SK-N-SH (cell line): ENCODE results near the gene STK11IP.

Experiments used
- EP300 ChIP-seq, 2 experiments: IDR thresholded peaks; 2 replicates each; pipeline versions ENCODE4 v1.4.0 to v1.6.1; 2012; ENCODE audit warnings: borderline replicate concordance in 1 of 2, low read depth in 1 of 2, low read length in 1 of 2
- GABPA ChIP-seq: IDR thresholded peaks from 2 replicates; pipeline ENCODE4 v1.4.0; 2012; ENCODE audit warnings: low read depth, mild to moderate bottlenecking
- JUND ChIP-seq: IDR thresholded peaks from 2 replicates; pipeline ENCODE4 v1.4.0; 2012
- MXI1 ChIP-seq: IDR thresholded peaks from 2 replicates; pipeline ENCODE4 v1.6.1; 2012; ENCODE audit warnings: mild to moderate bottlenecking, low read depth, low read length, improper control_type of control experiment
- NFIC ChIP-seq: IDR thresholded peaks from 2 replicates; pipeline ENCODE4 v1.4.0; 2012; ENCODE audit warnings: borderline replicate concordance
- POLR2AphosphoS5 ChIP-seq: IDR thresholded peaks from 2 replicates; pipeline ENCODE4 v1.6.1; 2012; ENCODE audit warnings: low read depth, low read length
- TF ChIP-seq, protein P1 (sequence below): fragments of 200-600 bp; sonication (generic); IDR thresholded peaks from 2 replicates; pipeline ENCODE4 v1.6.1; 2017; ENCODE audit warnings: antibody characterized with exemption, mild to moderate bottlenecking, moderate library complexity
- TF ChIP-seq, protein P2 (sequence below): IDR thresholded peaks from 2 replicates; pipeline ENCODE4 v1.4.0; 2012; ENCODE audit warnings: low read depth
- TF ChIP-seq, protein P3 (sequence below): IDR thresholded peaks from 2 replicates; pipeline ENCODE4; 2012
- TF ChIP-seq, protein P4 (sequence below): IDR thresholded peaks from 2 replicates; pipeline ENCODE4 v1.4.0; 2012; ENCODE audit warnings: low read depth, borderline replicate concordance
- TF ChIP-seq, protein P5 (sequence below): fragments of 150-350 bp; IDR thresholded peaks from 2 replicates; pipeline ENCODE4 v1.6.1; 2017; ENCODE audit warnings: antibody characterized with exemption, low read length, low read depth, borderline replicate concordance

DNA sequence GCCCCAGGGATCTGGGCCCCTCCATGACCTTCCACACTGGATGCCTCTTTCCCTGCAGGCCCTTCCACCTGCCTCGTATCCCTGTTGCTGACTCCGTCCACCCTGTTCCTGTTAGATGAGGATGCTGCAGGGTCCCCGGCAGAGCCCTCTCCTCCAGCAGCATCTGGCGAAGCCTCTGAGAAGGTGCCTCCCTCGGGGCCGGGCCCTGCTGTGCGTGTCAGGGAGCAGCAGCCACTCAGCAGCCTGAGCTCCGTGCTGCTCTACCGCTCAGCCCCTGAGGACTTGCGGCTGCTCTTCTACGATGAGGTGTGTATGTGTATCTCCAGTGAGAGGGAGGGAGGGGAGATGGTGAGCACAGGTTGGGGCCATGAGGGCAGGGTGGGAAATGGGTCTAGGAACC lies 17.4 kb downstream of the STK11IP start:
- TF ChIP-seq, protein P1, sequence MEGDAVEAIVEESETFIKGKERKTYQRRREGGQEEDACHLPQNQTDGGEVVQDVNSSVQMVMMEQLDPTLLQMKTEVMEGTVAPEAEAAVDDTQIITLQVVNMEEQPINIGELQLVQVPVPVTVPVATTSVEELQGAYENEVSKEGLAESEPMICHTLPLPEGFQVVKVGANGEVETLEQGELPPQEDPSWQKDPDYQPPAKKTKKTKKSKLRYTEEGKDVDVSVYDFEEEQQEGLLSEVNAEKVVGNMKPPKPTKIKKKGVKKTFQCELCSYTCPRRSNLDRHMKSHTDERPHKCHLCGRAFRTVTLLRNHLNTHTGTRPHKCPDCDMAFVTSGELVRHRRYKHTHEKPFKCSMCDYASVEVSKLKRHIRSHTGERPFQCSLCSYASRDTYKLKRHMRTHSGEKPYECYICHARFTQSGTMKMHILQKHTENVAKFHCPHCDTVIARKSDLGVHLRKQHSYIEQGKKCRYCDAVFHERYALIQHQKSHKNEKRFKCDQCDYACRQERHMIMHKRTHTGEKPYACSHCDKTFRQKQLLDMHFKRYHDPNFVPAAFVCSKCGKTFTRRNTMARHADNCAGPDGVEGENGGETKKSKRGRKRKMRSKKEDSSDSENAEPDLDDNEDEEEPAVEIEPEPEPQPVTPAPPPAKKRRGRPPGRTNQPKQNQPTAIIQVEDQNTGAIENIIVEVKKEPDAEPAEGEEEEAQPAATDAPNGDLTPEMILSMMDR, result no peak
- TF ChIP-seq, protein P2, sequence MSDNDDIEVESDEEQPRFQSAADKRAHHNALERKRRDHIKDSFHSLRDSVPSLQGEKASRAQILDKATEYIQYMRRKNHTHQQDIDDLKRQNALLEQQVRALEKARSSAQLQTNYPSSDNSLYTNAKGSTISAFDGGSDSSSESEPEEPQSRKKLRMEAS, result no peak
- TF ChIP-seq POLR2AphosphoS5 (no peak), GABPA (no peak), NFIC (no peak), MXI1 (no peak), JUND (no peak), EP300 (IDR thresholded peaks at IDR 0.05; ENCODE audit: borderline replicate concordance in 1 of 2, low read depth in 1 of 2, low read length in 1 of 2) (no peak)
- TF ChIP-seq, protein P3, sequence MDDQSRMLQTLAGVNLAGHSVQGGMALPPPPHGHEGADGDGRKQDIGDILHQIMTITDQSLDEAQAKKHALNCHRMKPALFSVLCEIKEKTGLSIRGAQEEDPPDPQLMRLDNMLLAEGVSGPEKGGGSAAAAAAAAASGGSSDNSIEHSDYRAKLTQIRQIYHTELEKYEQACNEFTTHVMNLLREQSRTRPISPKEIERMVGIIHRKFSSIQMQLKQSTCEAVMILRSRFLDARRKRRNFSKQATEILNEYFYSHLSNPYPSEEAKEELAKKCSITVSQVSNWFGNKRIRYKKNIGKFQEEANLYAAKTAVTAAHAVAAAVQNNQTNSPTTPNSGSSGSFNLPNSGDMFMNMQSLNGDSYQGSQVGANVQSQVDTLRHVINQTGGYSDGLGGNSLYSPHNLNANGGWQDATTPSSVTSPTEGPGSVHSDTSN, result no peak
- TF ChIP-seq, protein P4, sequence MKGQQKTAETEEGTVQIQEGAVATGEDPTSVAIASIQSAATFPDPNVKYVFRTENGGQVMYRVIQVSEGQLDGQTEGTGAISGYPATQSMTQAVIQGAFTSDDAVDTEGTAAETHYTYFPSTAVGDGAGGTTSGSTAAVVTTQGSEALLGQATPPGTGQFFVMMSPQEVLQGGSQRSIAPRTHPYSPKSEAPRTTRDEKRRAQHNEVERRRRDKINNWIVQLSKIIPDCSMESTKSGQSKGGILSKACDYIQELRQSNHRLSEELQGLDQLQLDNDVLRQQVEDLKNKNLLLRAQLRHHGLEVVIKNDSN, result no peak
- TF ChIP-seq, protein P5, sequence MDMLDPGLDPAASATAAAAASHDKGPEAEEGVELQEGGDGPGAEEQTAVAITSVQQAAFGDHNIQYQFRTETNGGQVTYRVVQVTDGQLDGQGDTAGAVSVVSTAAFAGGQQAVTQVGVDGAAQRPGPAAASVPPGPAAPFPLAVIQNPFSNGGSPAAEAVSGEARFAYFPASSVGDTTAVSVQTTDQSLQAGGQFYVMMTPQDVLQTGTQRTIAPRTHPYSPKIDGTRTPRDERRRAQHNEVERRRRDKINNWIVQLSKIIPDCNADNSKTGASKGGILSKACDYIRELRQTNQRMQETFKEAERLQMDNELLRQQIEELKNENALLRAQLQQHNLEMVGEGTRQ, result no peak
